ENCODE measurements around the gene MSL2. TPM values are rescaled to one million over a fixed set of nuclear protein-coding genes. Genes with fewer than 3 reads are reported as not detected.
"Not testable (repeated sequence)": the region's sequence is repeated elsewhere in the genome, so short reads cannot be mapped to it uniquely, and the experiment has no call there.

Gene MSL2
- total RNA-seq, 1 donor from 2014 or later, result 16.5 TPM

- no peaks in the 10 kb centered on the region for H3K36me3 ChIP-seq
- intact Hi-C loops (cut with DNase I), result no loop called here
Measured at GRCh38 chr3:136207489-136208115, 11.5 kb upstream of the MSL2 start.

GRCh38 chr3:136199219-136199618, 3.1 kb upstream of the MSL2 start:
- DNase-seq (ENCODE audit: low spot score in 2 of 2); H3K4me3 ChIP-seq; H3K27ac ChIP-seq; H3K4me1 ChIP-seq; H3K9me3 ChIP-seq; H3K36me3 ChIP-seq; H3K27me3 ChIP-seq: not testable (repeated sequence)
- intact Hi-C loops (cut with DNase I), result loop anchor here (10.0 kb wide), 2 partner anchors 204 to 816 kb away; no protein-coding TSS in a partner anchor

More at GRCh38 chr3:136207489-136208115, 11.5 kb upstream of the MSL2 start:
- DNase-seq (ENCODE audit: low spot score in 2 of 2), result no peak
- H3K27ac ChIP-seq, result no peak overlapping the region
- no peaks in the 10 kb centered on the region for H3K4me1 ChIP-seq
- no peaks in the 10 kb centered on the region for H3K27me3 ChIP-seq
- no peak for TF ChIP-seq CTCF (IDR thresholded peaks at IDR 0.05)
- H3K9me3 ChIP-seq, result no peaks in the 10 kb centered on the region
- H3K4me3 ChIP-seq, result no peak overlapping the region

- not testable (repeated sequence) for H3K36me3 ChIP-seq; DNase-seq (ENCODE audit: low spot score in 2 of 2); H3K4me1 ChIP-seq; H3K9me3 ChIP-seq; H3K4me3 ChIP-seq; H3K27me3 ChIP-seq
- intact Hi-C loops (cut with DNase I), result loop anchor here (10.0 kb wide), 2 partner anchors 204 to 816 kb away; no protein-coding TSS in a partner anchor
- H3K27ac ChIP-seq, result peak overlapping the region in 1 of 2 donors; percentile 100
Measured at GRCh38 chr3:136198462-136199078, 2.4 kb upstream of the MSL2 start.

GRCh38 chr3:136197159-136197793, 1.1 kb upstream of the MSL2 start:
- H3K4me3 ChIP-seq, result peak overlapping the region; percentile 69 to 93
- TF ChIP-seq CTCF (IDR thresholded peaks at IDR 0.05), result no peak
- H3K36me3 ChIP-seq, result no peaks in the 10 kb centered on the region
- no peaks in the 10 kb centered on the region for H3K9me3 ChIP-seq
- H3K27ac ChIP-seq, result peak overlapping the region; percentile 99 to 100
- H3K27me3 ChIP-seq, result no peaks in the 10 kb centered on the region
- no peak for DNase-seq (ENCODE audit: low spot score in 2 of 2)
- H3K4me1 ChIP-seq, result peaks cover 3 to 11% of the 10 kb centered on the region in 2 donors
- intact Hi-C loops (cut with DNase I), result loop anchor here (2.0 to 10.0 kb wide), 4 partner anchors 54 to 818 kb away; partner anchors contain the start of gene PPP2R3A

DNA sequence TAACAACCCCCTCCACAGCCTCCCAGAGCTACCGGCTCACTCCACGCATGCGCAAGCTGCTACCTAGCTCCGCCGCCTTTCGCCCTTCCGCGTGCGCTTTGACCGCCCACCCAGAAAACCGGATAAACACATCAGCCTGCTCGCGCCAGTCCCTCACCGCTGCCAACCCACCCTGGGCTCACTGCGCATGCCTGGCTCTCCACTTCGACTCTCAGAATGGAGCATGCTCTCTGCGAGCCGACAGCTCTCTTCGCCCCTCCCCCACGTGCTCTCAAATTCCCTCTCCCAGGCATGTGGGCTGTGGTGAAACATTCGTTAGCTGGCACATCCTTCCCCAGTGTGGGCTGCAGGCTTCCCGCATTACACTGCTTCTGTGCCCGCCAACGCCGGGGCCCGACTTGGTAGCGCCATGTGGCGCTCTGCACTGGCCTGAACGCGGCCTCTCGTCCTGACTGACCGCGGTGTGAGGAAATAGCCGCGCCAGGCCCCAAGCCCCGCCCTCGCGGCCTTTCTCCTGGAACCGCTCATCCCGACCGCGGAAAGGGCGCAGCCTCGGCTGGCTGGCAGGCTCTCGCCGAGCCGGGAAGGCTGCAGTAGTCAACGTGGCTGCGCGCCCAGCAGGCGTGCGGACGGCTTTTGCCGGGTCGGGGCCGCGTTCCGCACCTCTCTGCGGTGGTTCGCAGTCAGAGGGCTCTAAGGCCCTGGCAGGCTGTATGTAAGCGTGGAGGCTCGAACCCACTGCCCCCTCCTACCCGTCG, 445 bp upstream of the MSL2 start:
- no peak for TF ChIP-seq CTCF (IDR thresholded peaks at IDR 0.05)
- no peaks in the 10 kb centered on the region for H3K27me3 ChIP-seq
- H3K4me3 ChIP-seq, result peak overlapping the region; percentile 69 to 93
- no peaks in the 10 kb centered on the region for H3K36me3 ChIP-seq
- intact Hi-C loops (cut with DNase I), result loop anchor here (1.0 to 10.0 kb wide), 7 partner anchors 54 to 818 kb away; partner anchors contain the start of genes NCK1, PCCB, PPP2R3A and STAG1
- peaks cover 3 to 18% of the 10 kb centered on the region in 2 donors for H3K4me1 ChIP-seq
- peak overlapping the region; percentile 99 to 100 for H3K27ac ChIP-seq
- no peaks in the 10 kb centered on the region for H3K9me3 ChIP-seq
- peak; percentile 96 to 99 for DNase-seq (ENCODE audit: low spot score in 2 of 2)

Data from ascending aorta (tissue), 2 donors.